AG04450 (cell line): ENCODE results near the gene SLC26A9. TPM values are rescaled to one million over a fixed set of nuclear protein-coding genes. Genes with fewer than 3 reads are reported as not detected.

ENCODE experiments used
- CTCF ChIA-PET: fragments of 300-600, 350-600 bp; formaldehyde crosslinking; extraction: SDS; loops from one replicate; lab custom pipeline; 2022; ENCODE audit warnings: antibody characterized with exemption, inconsistent platforms; lab: Charles Lee
- POLR2A ChIA-PET: fragments of 350-600 bp; formaldehyde crosslinking; extraction: SDS; loops from one replicate; lab custom pipeline; 2021; ENCODE audit warnings: antibody characterized with exemption, inconsistent platforms; lab: Yijun Ruan, JAX
- DNase-seq: peaks from one replicate; pipeline ENCODE4 v3.0.0-alpha.2; 2011; ENCODE audit warnings: low read depth, low spot score
- H3K27ac ChIP-seq: one replicate; pipeline ENCODE4 v1.5.1; 2012; ENCODE audit warnings: low read depth, low read length, control low read depth
- H3K27me3 ChIP-seq: one replicate; pipeline ENCODE4 v1.6.0; 2012; ENCODE audit warnings: low read length; ENCODE audit not compliant: control insufficient read depth, insufficient read depth
- H3K4me3 ChIP-seq: 2 replicates; pipeline ENCODE4 v1.5.1; 2011; ENCODE audit warnings: mild to moderate bottlenecking, low read depth, low read length, control low read depth
- H3K9me3 ChIP-seq: 2 replicates; pipeline ENCODE4 v1.5.1; 2012; ENCODE audit warnings: low read length; ENCODE audit not compliant: control insufficient read depth, insufficient read depth
- polyA plus RNA-seq: library from polyadenylated mRNA; depleted of rRNA; stranded (reverse); fragments of >200 nt; gene quantifications from 2 replicates; pipeline ENCODE4 v1.2.3, GENCODE V29; 2011
- TF ChIP-seq, protein P1 (sequence below): IDR thresholded peaks from 2 replicates; pipeline ENCODE4 v1.5.1; 2011; ENCODE audit warnings: low read depth, low read length, control low read depth, inconsistent platforms

Gene SLC26A9
- polyA plus RNA-seq, 1 experiment, result not detected

DNA sequence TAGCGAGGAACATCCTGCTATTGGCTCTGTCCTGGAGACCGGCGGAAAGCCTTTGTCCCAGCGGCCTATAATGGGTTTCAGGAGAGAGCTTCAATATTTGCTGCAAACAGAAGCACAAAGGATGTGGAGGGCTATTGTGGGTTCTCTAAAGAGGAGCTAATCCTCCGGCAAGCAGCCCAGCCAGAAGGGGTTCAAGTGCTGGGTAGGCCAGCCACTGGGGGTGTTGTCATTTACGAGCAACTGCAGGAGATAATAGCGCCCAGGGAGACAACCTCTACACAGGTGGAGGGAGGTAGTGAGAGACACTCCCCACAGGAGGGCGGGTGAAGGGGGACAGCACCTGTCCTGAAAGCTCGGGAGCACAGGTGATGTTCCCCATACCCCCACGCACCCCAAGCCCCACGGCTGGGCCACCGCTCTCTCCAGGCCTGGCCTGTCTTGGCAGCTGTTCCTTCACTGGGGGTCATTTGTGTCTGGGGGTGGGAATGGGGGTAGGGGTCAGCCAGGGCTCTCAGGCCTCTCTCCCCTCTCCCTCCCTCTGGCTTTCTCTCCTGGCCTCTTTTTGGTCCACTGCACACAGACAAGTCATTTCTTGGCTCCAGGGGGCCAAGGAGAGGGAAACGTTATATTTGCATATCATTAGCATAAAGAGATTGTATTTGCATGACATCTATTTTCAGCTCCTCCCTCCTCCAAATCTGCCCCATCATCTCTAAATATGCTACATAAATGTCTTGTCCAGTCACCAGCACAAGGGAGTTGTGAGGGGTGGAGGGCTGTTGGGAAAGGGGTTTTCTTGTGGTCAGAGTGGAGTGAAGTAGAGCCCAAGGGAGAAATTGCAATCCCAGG, 22.0 kb upstream of the SLC26A9 start:
- Histone ChIP-seq H3K4me3 (no peak overlapping the region), H3K9me3 (peaks cover 5% of the 10 kb centered on the region; the same call in 1 of the 2 replicates), H3K27ac (no peak overlapping the region), H3K27me3 (peaks cover 5% of the 10 kb centered on the region)
- TF ChIP-seq, protein P1, sequence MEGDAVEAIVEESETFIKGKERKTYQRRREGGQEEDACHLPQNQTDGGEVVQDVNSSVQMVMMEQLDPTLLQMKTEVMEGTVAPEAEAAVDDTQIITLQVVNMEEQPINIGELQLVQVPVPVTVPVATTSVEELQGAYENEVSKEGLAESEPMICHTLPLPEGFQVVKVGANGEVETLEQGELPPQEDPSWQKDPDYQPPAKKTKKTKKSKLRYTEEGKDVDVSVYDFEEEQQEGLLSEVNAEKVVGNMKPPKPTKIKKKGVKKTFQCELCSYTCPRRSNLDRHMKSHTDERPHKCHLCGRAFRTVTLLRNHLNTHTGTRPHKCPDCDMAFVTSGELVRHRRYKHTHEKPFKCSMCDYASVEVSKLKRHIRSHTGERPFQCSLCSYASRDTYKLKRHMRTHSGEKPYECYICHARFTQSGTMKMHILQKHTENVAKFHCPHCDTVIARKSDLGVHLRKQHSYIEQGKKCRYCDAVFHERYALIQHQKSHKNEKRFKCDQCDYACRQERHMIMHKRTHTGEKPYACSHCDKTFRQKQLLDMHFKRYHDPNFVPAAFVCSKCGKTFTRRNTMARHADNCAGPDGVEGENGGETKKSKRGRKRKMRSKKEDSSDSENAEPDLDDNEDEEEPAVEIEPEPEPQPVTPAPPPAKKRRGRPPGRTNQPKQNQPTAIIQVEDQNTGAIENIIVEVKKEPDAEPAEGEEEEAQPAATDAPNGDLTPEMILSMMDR, result no peak
- ChIA-PET CTCF (interaction anchor here (0.6 to 2.6 kb wide), 4 partner anchors 12 to 307 kb away, joined by 3 to 20 read pairs (median 4); no protein-coding TSS in a partner anchor), POLR2A (no interaction called here)
- no peak for DNase-seq

DNA sequence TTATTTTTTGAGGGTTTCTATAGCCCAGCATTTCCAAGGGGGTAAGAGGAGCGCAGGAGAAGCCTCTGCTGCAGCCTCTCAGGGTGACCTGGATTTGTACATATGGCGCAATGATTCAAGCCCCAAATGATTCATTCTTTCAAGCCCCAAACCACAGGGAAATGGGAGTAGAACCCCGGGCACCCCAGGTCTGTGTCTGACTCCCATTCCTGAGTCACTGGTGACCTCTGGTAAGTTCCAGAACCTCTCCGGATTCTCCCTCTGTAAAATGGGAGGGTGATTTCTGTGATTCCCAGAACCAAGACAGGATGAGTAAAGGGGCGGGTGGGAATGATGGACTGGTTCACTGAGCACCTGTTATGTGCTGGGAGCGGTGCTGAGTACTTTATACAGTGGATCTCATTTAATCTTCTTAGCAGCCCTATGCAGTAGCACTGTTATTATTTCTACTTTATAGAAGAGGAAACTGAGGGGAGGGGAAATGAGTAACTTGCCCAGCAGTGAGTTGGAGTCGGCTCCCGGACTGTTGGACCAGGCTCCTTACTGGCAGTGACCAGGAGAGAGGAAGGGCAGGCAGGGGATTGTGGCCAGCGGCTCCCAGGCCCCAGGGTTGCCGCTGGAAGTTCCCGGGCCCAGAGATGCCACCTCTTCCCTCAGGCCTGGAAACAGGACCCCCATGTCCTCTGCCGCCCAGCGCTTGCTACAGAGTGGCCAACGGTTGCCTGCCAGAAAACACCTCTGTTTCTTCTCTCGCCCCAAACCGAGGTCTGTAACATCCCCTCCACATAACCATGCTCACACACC, 20.3 kb upstream of the SLC26A9 start:
- ChIA-PET CTCF (interaction anchor here (2.0 to 2.6 kb wide), 2 partner anchors 14 to 45 kb away, joined by 6 to 20 read pairs; no protein-coding TSS in a partner anchor), POLR2A (interaction anchor here (1.0 kb wide), 1 partner anchor 14 kb away, joined by 3 read pairs; no protein-coding TSS in a partner anchor)
- TF ChIP-seq, protein P1, result no peak
- H3K27me3 ChIP-seq, result peaks cover 17% of the 10 kb centered on the region
- peaks cover 5% of the 10 kb centered on the region; the same call in 1 of the 2 replicates for H3K9me3 ChIP-seq
- H3K4me3 ChIP-seq, result no peak overlapping the region
- no peak for DNase-seq
- no peak overlapping the region for H3K27ac ChIP-seq

DNA sequence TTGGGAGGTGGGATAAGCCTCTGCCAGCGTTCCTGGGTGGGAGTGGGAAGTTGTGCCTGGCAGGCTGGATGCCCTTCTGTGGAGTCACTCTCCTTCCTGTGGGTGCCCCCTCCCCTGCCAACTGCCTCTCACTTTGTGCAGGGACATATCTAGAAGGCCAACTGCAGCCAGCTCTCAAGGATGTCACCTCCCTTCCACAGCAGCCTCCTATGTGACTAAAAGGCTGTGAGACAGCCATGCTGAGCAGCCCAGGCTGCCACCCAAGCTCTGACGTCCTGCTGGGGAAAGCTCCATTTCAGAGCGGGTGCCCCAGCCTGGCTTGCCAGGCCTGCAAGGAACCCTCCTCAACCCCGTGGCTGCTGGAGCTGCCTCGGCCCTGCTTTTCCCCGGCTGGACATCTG, 19.6 kb upstream of the SLC26A9 start:
- TF ChIP-seq, protein P1, result no peak
- Histone ChIP-seq H3K27ac (no peak overlapping the region), H3K9me3 (peaks cover 5% of the 10 kb centered on the region; the same call in 1 of the 2 replicates), H3K27me3 (peaks cover 20% of the 10 kb centered on the region), H3K4me3 (no peak overlapping the region)
- POLR2A ChIA-PET, result interaction anchor here (1.0 kb wide), 1 partner anchor 14 kb away, joined by 3 read pairs; no protein-coding TSS in a partner anchor
- no peak for DNase-seq
- CTCF ChIA-PET, result interaction anchor here (2.0 to 2.1 kb wide), 2 partner anchors 14 to 45 kb away, joined by 6 to 10 read pairs; no protein-coding TSS in a partner anchor

DNA sequence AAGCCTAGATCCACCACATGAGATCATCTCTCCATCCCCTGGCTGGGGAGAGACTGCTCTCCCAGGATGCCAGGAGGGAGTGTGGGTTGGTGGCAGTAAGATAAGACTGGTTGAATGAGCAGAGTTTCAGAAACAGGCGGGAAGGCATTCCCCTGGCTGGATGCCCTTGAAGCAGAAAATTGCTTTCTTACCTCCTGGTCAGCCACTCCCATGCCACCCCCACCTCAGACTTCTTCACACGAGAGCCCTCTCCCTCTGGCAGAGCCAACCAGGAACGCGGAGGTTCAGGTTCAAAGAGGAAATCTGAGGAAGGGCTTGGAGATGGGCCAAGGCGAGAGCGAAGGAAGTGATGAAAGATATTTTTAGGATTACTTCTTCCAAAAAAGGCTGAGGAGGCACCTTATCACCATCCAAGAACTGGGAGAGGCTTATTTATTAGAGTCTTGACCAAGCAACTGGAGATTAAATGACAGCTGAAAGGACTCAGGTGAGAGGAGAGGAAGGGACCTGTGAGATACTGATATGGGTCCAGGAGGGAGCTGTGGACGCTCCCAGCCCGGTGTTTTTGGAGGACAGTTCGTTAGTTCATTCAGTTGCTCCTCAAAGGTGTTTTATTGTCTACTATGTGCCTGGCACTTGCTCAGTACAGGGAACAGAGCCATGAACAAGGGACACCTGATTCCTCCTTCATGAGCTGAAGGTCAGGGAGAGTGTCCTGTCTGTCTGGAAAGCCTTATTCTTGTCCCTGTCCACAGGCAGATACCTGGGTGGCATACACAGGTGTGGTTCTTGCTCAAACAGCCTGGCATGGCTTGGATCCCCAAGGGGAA, 18.9 kb upstream of the SLC26A9 start:
- Histone ChIP-seq H3K9me3 (peaks cover 5% of the 10 kb centered on the region; the same call in 1 of the 2 replicates), H3K27me3 (peaks cover 22% of the 10 kb centered on the region), H3K4me3 (no peak overlapping the region), H3K27ac (no peak overlapping the region)
- no peak for DNase-seq
- TF ChIP-seq, protein P1, result no peak
- POLR2A ChIA-PET, result interaction anchor here (1.0 kb wide), 1 partner anchor 15 kb away, joined by 3 read pairs; no protein-coding TSS in a partner anchor
- CTCF ChIA-PET, result interaction anchor here (2.0 to 2.1 kb wide), 2 partner anchors 15 to 44 kb away, joined by 6 to 10 read pairs; no protein-coding TSS in a partner anchor
